Epithelial cell of prostate (primary cell): ENCODE results near the gene RNASEH1.
A peak's percentile ranks its signal among the peaks of the same experiment; 100 is the strongest.

ENCODE experiments used
- DNase-seq: peaks from one replicate; pipeline ENCODE4 v3.0.0-alpha.2; 2011; ENCODE audit warnings: low read depth, low spot score
- H3K27ac ChIP-seq: fragments of 450-650 bp; 2 replicates; pipeline ENCODE4 v1.5.1; 2017; ENCODE audit warnings: mild to moderate bottlenecking

Gene RNASEH1, protein sequence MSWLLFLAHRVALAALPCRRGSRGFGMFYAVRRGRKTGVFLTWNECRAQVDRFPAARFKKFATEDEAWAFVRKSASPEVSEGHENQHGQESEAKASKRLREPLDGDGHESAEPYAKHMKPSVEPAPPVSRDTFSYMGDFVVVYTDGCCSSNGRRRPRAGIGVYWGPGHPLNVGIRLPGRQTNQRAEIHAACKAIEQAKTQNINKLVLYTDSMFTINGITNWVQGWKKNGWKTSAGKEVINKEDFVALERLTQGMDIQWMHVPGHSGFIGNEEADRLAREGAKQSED

DNA sequence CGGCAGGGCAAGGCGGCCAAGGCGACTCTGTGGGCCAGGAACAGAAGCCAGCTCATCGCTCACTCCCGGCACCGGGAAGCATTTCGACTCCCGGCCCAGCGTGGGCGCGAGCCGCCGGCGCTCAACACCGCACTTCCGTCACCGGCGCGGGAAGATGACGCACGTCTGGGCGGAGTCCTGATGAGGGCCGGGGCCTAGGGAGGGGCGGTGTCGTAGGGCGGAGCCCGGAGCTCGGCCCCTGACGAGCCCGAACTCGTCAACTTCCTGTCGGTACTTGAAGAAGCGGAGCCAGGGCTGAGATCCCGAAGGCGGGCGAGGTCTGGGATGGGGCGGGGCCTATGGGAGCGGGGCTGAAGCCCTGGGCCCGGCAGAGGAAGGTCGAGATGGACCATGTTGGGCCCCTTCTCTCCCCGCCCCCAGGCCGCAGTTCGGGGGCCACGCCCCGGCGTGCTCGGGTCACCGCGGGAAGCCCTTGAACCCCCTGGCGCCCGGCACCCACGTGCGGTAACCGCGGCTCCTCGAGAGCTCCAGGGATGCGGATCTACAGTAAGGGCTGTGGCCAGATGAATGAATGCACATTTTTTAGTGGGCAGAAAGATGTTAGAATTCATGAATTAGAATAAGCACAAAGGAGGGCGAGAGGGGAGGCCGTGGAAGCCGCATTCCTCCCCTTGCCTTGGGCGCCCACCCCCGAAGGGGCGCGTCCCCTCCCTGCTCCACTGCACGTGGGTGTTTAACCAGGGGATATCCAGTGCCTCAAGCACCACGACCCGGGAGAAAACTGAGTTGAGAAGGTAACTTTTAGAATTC, at the start of gene RNASEH1:
RNASEH1 (minus strand) TSS at position 129 of the 810 bp plus-strand sequence; CDS start at position 56, 73 bp downstream.
- DNase-seq = peak; percentile 94
- peak within 1 kb of the TSS; percentile 85 for H3K27ac ChIP-seq

DNA sequence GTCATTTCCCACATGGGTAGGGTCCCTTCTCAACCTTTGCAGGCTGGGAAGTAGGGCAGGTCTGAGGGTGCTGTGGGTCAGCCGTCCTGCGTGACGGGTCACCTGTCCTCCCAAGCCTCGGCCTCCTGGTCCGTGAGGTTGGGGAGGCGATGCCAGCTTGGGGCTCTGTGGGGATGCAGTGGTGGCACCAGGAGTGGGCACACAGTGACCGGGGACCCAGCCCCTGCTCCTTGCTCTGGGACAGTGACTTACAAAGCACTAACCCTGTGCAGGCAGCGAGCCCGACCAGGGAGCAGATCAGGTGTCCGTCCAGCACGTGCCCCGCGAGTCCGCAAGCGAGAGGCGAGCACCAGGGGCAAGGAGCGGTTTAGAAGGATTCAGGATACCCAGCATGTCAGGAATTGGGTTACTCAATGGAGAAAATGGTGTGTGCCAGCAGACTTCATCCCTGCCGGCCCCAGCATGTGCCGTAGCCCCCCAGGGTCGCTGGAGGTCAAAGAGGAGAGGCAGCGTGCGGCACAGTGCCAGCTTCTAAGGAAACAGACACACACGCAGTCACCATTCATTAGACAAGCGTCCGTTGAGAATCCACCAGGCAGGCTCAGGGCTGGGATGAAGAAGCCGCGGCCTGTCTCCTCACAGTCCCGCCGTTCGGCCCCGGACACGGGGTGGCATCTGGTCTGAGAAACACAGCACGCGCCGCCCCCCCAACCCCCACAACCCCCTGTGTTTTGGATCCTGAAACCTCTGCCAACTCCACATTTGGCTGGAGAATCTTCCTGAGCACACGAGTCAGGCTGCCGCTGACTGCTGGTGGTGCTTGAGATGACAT, 48.5 kb upstream of the RNASEH1 start:
- no peak overlapping the region for H3K27ac ChIP-seq
- DNase-seq = no peak

DNA sequence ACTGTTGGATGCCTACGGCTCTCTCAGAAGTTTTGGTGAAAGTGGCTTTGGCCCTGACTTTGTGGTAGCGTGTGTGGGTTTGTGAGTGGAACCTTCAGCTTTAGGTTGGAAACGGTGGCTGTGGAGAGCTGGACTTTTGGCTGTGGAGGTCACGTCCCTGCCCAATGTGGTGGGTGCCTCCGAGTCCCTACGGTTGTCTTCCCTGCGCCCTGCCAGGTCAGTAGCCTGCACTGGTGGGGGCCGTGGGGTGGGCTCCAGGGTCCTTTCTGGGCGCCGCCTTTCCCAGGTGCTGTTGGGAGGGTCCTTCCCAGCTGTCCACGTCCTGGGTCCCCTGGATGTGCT, 47.9 kb upstream of the RNASEH1 start:
- no peak for DNase-seq
- no peak overlapping the region for H3K27ac ChIP-seq

DNA sequence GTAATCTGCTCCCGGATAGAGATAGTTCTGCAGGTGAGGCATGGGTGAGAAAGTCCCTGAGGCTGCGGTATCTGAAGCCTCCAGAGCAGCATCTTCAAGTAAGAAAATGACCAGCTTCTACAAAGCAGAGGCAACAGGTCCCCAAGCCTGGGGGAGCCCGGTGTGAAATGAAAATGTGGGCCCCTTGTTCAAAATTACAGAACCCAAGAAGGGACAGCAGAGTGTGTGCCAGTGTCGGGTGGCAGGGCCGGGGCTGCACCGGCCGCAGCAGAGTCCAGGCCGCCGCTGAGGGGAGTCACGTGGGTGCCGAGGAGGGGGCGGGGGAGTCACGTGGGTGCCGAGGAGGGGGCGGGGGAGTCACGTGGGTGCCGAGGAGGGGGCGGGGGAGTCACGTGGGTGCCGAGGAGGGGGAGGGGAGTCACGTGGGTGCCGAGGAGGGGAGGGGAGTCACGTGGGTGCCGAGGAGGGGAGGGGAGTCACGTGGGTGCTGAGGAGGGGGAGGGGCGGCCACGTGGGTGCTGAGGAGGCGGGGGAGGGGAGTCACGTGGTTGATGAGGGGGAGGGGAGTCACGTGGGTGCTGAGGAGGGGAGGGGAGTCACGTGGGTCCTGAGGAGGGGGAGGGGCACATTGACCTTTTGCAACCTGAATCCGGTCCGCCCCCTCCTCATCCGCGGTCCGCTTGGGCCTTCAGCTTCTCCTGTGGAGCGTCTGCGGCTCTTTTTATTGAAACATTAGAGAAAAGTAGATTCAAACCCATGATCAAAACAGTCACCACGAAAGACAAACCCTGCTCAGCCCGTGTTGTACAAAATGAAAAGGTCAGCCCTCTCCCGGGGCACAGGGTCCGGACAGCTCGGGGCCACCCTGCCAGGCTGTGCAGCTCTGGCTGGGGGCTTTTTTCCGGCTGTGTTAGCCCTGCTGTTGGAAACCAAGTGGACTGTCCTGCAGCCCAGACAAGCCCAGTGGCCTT, 47.1 kb upstream of the RNASEH1 start:
- DNase-seq = no peak
- H3K27ac ChIP-seq = no peak overlapping the region

DNA sequence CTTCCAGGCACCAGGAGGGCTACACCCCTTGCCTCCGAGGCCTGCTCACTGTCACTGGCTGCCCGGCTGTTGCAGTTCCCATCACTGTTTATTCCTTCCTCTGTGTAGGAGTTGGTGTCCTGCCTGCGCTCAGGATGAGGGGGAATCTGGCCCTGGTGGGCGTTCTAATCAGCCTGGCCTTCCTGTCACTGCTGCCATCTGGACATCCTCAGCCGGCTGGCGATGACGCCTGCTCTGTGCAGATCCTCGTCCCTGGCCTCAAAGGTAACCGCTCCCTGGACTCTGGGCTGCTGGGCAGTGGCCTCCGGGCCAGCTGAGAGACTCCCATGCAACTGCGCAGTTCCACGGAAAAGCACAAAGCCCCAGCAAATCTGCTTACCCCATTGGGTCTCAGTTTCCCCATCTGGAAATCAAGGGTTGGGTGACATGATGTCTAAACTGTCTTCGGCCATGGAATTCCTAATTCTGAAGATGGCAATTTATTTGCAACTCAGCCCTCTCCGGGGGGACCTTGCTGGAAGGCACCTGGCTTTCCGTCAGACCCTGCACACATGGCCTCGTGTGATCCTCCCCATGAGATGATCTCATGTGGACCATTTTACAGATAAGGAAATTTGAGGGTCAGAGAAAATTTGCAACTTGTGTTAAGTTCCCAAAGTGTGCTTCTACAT, 46.2 kb upstream of the RNASEH1 start:
- no peak for DNase-seq

DNA sequence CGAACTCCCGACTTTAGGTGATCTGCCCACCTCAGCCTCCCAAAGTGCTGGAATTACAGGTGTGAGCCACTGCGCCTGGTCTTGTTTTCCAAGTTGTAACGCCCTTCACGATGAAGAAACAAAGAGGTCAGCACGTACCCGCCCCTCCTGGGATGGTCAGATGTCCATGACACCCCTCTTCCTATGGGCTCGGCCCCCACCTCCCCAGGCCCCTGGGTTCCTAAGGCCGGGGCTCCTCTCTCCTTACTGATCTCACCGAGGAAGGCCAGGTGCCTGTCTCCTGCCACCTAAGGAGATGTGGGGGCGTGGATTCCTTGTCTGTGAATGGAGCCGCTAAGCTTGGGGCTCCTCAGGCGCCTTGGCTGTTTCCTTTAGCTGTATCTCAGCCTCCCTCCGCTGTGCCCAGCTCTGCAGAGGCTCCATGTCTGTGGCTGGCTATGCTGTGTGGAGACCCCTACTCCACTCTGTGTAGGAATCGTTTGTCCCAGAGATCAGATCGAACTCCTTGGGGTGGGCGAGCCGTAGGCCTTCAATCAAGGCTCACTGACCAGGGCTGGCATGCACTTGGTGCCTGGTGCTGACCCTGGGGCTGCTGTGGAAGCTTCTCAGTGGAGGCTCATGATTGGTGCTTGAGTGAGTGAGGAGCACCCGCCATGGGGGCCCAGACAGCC, 45.5 kb upstream of the RNASEH1 start:
- H3K27ac ChIP-seq = no peak overlapping the region
- no peak for DNase-seq

More for the DNA sequence above, 46.2 kb upstream of the RNASEH1 start:
- no peak overlapping the region for H3K27ac ChIP-seq

DNA sequence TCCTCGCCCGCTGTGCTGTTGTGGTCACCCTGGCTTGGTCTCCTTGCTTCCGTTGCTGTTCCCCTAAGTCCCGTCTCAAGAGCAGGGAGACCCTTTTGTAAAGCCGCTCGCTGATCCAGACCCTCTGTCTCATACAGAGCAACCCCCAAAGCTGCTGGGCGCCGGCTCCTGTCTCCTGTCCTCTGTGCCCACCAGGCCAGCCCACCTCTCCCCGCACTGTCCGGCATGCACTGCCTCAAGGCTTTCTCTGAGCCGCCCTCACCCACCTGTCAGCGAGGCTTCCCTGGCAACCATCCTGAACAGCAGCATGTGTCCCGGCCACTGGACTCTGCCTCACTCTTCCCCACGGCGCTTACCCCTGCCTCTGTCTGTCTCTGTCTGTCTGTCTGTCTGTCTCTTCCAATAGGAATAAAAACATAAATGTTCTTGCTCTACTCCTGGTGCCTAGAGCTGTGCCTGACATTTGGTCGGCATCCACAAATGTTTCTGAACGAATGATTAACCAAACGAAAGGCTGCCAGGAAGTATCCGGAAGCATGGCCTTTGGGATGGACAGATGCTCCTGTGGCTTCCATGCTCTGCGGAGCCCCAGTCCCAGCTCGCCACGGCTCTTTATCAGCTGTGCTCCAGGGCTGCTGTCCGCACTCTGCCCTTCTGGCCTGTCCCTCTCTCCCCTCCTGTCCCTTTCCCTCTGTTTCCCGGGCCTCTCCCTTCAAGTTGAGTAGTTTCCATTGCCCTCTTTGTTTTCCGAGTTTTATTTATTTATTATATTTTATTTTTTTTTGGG, 44.6 kb upstream of the RNASEH1 start:
- no peak overlapping the region for H3K27ac ChIP-seq
- DNase-seq = no peak

DNA sequence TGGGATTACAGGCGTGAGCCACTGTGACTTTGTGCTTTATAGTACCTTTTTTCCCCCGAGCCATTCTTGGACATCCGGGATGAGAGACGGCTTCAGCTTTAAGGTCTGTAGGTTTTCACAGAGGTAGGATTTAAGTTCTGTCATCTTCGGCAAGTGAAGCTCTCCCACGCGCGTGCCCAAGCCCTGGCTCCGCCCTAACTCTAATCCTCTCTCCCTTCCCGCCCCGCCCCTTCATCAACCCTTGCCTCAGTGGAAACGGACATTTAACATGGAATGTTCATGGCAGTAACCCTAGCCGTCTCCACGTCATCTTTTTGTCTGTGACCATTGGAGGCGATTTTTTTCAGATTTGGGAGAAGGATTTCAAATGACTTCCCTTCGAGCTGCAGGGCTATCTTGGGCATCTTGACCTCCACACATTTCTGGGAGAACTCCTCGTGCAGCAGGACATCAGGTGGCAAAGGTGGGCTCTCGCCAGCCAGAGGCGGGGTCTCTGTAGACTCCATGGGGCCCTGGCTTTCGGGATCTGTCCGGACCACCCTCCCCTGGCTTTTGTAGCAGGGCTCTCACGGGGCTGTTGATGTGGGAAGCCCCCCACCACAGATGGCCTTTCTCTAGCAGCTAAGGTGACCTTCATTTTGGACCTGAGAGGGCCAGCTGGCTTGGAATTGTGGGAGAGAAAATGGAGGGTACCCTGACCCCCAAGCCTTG, 43.6 kb upstream of the RNASEH1 start:
- no peak for DNase-seq
- H3K27ac ChIP-seq = no peak overlapping the region

DNA sequence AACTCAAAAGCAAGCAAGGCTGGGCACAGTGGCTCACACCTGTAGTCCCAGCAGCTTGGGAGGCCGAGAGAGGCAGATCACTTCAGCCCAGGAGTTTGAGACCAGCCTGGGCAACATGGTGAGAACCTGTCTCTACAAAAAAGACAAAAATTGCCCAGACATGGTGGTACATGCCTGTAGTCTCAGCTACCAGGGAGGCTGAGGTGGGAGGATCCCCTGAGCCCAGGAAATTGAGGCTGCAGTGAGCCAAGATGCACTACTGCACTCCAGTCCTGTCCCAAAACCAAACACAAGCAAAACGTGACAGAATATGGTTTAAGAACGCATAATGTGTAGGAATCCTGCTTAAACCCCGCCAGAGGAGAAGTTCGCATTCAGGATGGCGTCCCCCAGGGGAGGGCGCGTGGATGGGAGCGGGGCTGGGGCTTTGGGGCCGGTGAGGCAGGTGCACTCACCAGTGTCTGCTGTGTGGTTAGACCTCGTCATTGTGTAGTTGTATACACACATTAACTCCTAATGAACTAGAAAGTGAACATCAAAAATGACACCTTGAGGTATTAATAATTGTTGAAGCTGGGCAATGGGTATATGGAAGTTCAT, 42.2 kb upstream of the RNASEH1 start:
- no peak overlapping the region for H3K27ac ChIP-seq
- no peak for DNase-seq

DNA sequence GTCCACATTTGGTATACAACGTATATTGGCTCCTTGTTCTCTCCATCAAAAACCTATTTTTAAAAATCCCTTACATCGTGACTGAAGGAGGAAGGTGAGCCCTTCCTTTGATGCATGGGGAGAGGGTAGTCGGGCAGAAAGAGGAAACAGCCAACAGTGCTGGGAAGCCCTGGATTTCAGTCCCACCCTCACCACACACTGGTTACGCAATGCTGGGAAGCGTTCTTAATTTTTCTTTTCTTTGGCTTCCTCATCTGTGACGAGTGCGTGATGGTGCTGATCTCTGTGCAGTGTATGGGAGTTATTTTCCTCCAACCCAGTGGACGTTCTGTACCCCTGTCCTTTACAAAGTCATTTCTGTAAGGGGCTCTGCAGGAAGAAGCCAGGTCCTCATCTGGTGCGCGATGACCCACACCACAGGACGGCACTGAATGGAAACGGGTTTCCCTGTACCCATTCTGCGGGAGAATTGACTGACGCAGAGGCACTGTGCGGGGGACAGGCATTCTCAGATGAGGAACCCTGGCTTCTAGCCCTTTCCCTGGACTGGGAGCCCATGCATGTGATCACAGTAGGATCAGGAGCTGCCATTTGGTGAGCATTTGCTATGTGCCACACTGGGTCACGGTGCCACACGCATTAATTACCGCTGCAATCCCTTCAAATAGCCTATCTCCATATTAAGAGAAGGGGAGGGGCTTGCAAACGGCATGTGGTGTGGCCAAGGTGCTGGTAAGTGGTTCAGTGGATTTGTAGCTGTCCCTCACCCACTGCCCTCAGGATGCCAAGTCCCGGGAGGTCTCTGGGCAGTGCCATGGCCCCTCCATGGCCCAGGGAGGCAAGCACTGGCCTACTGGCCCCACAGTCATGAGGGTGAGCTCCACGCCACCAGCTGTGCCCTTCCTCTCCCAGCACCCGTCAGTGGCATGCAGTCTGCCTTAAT, 41.0 kb upstream of the RNASEH1 start:
- no peak for DNase-seq
- no peak overlapping the region for H3K27ac ChIP-seq

DNA sequence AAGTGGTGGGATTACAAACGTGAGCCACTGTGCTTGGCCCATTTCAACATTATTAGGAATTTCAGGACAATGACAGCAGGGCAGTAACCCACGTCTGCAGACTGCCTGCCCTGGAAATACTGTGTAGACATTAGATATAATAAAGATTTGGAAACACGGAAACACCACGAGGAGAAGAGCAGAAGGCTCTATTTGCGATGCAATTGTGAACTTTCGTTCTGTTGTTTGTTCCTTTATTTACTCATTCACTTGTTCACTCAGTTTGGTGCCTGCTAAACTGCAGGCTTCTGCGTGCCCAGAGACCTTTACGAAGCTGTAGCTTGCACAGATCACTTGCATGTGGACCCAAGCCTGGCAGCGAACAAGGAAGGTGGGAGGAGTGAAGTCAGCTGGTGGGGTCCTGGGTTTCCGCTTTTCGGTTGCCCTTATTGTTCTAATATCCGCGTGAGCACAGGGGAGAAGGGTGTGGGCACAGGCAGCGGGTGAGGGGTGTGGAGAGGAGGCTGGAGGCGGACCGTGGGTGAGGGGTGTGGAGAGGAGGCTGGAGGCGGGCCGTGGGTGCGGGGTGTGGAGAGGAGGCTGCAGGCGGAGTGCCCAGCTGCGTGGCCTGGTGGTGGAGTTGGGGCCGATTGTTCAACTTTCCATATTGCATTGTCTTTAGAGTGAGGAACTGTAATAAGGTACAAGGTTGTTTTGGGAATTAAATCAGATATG, 40.2 kb upstream of the RNASEH1 start:
- DNase-seq = no peak
- no peak overlapping the region for H3K27ac ChIP-seq

DNA sequence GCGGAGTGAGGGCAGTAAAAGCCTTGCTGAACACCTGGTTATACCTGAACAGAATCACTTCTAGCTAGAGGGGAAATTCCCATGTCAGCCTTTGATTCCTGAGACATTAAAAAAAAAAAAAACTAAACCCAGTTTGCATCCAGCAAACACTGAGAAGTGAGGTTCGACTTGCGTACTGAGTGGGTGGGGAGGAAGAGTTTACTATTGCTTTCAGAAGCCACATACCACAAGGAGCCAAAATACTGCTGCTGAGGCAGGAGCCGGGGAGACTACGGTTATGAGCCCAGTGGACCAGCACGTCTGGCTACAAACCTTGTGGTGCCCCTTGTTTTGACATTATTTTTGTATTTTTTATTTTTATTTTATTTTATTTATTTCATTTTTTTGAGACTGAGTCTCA, 39.4 kb upstream of the RNASEH1 start:
- no peak for DNase-seq
- no peak overlapping the region for H3K27ac ChIP-seq

DNA sequence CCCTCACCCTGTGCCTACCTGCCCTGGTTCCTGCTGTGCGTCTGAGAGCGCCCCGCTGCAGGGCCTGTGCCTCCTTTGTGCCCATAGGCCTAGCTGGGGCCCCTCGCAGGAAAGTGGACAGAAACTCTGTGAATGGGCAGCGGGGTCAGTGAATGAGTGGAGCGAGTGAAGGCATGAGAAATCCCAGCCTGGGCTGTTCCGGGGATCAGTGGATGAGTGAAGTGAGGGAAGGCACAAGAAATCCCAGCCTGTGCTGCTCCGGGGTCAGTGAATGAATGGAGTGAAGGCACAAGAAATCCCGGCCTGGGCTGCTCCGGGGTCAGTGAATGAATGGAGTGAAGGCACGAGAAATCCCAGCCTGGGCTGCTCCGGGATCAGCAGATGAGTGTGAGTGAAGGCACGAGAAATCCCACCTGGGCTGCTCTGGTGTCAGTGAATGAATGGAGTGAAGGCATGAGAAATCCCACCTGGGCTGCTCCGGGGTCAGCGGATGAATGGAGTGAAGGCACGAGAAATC, 38.8 kb upstream of the RNASEH1 start:
- no peak for DNase-seq
- H3K27ac ChIP-seq = no peak overlapping the region

DNA sequence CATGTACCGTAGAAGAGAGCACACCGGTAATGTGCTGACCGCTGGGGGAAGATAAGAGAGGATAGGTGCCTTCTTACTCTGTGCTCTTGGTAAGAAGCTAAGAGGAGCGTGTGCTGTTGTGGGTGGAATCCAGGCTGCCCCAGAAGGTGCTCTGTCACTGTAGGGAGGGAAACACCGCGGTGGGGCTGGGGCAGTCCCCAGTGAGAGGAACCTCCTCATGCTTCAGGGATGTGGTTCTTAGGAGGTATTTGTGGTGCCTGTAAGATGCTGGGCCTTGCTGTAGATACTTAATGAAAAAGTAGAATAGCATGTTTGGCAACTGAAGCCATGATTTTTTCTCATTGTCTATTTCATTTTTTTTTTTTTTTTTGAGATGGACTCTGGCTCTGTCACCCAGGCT, 37.9 kb upstream of the RNASEH1 start:
- DNase-seq = no peak
- no peak overlapping the region for H3K27ac ChIP-seq

DNA sequence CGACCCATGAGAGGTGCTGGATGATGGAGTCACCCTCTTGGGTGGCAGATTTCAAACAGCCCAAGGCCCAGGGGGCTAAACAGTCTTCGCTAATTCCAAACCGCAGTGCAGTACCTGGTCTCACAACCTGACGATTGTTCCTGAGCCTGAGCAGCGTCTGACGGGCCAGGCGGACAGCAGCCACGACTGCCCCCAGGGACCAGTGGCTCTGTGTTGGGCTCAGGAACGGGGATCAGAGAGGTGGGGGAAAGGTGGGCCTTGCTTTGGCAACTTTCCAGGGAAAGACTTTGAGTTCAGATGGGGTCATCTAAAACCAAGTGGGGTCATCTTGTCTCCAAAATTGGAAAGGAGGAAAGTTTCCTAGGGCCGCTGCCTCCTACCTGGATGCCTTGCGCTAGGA, 37.3 kb upstream of the RNASEH1 start:
- no peak for DNase-seq
- H3K27ac ChIP-seq = no peak overlapping the region
